Measurements from ENCODE around the gene MYL11.
A peak's percentile ranks its signal among the peaks of the same experiment; 100 is the strongest.
"Not testable (repeated sequence)": the region's sequence is repeated elsewhere in the genome, so short reads cannot be mapped to it uniquely, and the experiment has no call there.

The MYL11 gene

DNA sequence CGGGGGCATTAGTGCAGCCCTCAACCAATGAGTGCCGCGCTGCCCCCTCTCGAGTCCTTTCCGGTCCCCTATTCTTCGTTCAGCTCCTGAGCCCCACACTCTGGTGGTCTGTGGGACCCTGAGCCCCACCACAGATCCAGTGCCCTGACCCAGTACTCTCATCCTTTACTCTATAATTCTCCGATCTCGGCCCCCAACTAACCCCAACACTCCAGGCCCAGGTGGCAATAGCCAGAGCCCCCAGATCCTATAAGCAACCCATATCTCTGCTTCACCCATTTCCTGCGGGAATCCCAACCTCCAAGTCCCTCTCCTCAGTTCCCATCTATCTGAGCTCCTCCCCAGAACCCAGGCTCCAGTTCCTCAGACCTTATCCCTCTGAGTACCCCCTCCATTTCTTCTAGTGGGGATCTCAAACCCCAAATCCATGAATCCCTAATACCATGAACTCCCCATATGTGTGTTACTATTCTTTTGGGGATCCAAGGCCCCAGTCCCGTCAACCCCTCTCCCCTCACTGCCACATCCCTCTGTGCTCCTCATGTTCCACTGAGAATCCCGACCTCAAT lies 3.3 kb upstream of the MYL11 start:
- DNase-seq: no peak

DNA sequence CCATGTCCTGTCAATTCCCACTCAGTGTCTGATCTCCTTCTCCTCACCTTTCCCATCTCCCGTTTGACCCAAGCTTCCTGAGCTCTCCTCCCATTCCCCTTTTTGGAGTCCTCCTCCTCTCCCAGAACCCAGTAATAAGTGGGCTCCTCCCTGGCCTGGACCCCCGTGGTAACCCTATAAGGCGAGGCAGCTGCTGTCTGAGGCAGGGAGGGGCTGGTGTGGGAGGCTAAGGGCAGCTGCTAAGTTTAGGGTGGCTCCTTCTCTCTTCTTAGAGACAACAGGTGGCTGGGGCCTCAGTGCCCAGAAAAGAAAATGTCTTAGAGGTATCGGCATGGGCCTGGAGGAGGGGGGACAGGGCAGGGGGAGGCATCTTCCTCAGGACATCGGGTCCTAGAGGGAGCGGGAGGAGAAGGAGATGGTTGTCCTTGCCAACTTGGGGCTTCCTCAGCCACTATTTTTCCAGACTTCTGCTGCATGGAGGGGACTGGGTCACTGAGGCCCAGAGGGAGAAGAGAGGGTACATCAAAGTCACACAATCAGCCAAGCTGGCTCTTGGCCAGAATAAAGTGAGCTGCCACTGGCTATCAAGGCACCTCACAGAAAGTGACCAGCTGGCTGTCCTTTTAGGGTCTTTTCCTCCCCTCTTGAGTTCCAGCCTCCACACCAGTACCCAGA lies 2.4 kb upstream of the MYL11 start:
- DNase-seq: no peak

DNA sequence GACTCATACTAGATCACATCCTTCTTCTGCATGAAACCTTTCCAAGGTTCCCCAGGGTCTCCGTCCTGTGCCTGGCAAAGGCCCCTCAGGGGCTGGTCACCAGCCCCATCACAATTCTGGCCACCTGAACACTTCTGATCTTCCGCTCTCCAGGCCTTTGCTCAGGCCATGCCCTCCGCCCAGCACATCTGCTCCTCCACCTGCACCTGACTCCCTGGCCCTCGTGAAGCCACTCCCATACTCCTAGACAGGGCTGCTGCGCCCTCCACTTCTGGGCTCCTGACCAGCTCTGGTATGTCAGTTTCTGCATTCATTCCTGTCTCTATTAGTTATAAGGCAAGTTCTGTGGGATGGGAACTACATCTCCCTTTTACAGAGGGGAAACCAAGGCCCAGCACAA lies 1.9 kb upstream of the MYL11 start:
- no peak for DNase-seq

DNA sequence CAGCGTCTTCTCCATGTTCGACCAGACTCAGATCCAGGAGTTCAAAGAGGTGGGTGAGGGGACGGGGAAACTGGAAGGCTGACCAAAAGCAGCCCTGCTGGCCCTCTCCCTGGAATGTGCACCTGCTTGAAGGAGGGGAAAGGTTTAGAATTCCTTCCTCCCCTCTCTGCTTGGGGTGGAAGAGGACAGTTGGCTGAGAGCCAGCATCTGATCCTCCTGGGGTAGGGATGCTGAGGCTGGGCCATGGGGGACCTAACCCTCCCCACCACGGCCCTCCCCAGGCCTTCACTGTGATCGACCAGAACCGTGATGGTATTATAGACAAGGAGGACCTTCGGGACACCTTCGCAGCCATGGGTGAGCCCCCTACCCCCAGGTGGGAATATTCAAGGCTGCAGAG lies 1.3 kb downstream of the MYL11 start:
- DNase-seq: no peak

DNA sequence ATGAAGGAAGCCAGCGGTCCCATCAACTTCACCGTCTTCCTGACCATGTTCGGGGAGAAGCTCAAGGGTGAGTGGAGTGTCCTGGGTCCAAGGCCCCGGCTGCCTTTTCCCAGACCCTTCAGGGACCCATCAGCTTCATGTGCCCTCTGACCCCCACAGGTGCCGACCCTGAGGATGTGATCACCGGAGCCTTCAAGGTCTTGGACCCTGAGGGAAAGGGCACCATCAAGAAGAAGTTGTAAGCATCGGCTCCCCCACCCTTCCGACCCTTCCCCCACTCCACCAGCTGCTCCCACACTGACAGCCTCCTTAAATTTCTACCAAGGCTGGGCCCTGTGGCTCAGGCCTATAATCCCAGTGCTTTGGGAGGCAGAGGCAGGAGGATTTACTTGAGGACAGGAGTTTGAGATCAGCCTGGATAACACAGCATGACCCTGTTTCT lies 1.9 kb downstream of the MYL11 start:
- DNase-seq: no peak

DNA sequence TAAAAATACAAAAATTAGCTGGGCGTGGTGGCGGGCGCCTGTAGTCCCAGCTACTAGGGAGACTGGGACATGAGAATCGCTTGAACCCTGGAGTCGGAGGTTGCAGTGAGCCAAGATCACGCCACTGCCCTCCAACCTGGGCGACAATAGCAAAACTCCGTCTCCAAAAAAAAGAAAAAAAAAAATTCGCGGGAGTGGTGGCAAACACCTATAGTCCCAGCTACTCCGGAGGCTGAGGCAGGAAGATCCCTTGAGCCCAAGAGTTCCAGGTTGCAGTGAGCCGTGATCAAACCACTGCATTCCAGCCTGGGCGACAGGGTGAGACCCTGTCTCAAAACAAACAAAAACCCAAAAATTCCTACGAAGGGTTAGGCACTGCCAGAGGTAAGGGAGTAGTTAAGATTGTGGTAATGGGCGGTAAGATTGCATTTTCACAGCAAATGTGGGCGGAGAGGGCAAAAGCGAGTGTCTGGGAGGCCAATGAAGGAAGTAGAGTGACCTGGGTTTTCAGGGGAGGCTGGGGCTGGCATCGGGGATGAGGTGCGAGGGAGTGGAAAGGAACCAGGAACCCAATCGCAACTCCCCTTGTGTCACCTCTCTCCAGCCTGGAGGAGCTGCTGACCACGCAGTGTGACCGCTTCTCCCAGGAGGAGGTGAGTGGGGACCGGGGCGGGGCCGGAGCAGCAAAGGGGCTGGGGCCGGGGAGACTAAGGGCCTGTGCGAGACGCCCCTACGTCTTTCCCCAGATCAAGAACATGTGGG lies 2.6 kb downstream of the MYL11 start:
- DNase-seq: no peak

DNA sequence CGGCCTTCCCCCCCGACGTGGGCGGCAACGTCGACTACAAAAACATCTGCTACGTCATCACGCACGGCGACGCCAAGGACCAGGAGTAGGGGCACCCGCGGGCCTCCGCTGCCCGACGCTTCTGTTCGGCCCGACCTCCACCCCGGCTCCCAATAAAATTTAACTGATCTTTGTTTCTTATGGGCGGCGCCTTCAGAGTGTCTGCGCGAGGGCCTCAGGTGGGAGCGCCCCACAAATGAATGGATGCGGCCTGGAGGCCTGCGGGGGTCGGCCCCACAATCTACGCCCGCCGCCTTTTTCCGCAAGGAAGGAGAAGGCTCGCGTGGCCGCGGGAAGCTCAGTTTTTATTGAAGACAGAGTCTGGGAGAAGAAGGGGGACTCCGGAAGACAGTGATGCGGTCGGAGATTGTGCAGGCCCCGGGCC lies 3.2 kb downstream of the MYL11 start:
- peak in 1 of 2 experiments; percentile 69 for DNase-seq

DNA sequence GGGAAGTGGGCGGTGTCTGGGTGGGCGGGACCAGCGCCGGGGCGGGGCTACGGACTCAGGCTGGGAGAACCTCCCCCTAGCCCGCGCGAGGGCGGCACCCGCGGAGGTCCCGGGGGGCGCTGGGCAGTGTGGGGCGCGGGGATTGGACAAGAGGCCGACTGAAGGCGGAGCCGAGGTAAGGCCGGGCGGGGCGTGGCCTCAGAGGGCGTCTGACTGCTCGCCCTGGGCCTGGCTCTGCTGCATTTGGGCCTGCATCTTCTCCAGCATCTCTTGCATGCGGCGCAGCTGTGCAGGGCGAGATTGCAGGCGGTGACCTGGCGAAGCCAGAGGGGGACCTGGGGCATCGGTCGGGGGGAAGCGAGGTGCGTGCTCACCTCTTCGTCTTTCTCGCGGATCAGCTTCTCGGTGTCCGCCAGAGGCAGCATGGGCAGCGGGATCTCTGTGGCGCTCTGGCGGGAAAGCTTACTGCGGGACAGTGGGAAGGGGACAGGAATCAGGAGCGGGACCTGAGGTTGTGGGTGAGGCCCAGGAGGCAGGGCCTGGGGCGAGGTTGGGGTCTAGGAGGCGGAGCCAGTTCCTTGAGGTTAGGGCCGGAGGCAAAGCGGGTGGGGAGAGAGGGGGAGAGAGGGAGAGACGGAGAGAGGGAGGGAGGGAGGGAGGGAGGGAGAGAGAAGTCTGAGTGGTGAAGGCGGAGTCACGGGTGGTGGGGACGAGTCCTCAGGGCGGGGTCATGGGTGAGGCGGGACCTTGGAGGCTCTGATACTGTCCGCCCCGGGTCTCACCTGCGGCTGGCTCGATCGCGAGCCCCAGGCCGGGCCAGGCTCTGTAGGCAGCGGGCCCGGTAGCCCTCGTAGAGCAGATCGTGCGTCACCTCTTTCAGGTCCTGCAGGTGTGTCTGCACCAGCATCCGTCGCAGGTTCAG lies 3.9 kb downstream of the MYL11 start:
- peak; percentile 91 to 96 for DNase-seq

DNA sequence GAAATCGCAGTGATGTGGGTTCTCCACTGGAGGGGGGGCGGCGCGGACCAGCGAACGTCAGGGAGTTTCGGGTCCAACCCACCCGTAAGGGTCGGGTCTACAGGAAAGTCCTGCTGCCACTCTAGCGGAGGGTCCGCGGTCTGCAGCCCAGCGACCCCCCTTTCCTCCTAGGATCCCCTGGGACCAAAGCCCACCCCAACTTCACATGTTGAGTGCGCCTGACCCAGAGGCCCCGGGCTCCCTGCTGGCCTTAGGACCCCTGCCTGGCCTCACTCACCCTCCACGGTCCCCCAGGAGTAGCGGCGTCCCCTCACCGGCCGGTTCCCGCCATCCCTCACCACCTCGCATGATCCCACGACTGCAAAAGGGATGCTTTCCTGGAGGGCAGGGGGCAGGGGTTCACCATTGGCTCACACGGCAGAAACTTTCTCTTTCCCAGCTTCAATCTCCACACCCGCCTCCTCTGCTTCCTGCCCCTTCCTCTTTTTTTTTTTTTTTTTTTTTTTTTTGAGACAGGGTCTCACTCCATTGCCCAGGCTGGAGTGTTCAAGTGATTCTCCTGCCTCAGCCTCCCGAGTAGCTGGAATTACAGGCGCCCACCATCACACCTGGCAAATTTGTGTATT lies 4.7 kb downstream of the MYL11 start:
- DNase-seq: no peak

DNA sequence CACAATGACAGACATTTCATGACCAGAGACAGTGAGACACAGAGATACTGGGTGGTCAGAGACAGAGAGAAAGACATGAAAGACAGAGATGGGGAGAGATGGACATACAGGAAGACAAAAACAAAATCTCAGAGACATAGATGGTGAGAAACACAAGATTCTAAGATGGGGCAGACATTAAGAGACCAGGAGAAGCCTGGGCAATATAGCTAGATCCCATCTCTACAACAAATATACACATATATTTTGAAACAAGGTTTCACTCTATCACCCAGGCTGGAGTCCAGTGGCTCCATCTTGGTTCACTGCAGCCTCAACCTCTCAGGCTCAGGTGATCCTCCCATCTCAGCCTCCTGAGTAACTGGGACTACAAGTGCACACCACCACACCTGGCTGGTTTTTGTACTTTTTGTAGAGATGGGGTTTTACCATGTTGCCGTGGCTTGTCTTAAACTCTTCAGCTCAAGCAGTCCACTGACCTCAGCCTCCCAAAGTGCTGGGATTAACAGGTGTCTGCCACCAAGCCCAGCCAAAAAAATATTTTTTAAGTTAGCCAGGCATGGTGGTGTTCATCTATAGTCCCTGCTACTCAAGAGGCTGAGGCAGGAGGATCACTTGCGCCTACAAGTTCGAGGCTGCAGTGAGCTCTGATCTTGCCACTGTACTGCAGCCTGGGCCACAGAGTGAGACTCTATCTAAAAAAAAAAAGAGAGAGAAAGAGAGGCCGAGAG lies 5.6 kb downstream of the MYL11 start:
- no peak for DNase-seq

DNA sequence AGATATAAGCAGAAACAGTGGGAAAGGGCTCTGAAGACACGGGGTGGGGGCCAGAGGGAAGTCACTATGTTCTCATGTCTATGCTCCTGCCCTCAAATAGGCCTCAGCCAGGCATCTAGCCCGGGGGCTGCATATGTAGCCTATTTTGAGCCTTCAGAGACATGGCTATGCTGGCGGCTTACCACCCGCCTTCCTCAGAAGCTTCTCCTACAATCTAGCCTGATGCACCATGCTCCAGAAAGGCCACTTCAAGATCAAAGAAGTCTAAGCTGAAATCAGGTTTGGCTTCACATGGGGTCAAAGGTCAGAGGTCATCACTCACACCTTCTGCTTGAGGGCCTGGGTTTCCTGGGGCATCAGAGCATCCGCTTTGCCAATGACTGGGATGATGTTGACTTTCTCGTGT lies 6.2 kb downstream of the MYL11 start:
- no peak for DNase-seq

DNA sequence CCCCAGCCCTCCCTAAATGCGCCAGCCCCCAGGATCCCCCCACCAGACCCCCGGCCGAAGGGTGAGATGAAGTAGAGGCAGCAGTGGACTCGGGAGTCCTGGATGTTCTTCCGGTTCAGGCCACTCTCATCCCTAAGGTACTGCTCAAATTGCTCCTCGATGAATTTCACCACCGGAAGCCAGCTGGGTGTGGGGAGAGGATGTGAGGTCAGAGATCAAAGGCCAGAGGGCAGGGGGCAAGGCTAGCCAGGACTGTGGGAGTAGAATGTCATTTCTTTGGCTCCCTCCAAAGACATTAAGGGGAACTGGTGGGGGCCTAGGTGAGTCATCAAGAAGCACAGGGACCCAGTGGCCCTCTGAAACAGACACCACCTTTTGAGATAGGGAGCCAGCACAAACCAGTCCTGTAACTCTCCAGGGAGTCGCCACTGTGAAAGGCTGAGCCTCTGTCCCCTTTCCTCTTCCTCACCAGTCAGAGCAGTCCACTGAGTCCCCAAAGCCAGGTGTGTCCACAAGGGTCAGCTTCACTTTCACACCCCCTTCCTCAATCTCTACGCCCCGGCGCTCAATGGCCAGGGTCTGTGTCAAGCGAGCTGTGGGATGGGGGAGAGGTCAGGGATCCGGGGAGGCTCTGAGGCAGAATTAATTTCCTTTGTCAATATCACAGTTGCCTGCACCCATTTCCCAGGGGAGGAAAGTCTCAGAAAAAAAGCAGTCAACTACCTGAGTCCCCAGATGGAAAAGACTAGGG lies 6.9 kb downstream of the MYL11 start:
- no peak for DNase-seq

DNA sequence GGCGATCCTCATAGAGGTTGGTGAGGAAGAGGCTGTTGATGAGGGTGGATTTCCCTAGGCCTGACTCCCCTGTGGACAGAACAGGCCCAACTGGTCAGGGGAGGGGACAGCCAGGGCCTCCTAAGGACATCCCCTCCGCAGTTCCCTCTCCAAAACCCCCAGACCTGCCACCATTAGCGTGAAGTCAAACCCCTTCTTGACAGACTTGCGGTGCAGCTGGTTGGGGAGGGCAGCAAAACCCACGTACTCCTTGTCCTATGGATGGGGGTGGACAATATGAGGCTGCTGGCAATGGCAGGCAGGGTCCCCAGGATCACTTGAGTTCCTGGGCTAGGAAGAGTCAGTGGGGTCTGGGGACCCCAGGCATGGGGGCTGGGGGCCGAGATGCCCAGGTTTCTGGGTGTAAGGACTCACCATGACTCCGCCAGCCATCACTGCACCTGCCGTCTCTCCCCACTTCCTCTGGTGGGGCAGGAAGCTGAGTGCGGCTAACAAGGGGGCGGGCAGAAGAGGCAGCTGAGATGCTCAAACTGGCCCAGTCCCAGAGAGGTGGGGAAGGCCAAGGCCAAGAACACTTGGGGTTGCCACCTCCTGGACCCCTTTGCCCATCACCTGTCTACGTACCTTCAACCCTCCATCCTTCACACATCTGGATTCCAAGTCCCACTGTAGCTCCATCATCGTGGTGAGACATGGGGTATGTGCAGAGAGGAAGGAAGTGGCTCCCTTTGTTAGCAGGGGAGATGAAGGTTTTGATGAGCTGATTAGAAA lies 7.7 kb downstream of the MYL11 start, which contains the start of gene SEPTIN1:
Gene SEPTIN1, minus strand, starts transcription at position 451 of the 771 bp plus-strand sequence. Its CDS starts 19 bp downstream, at position 432.
- no peak for DNase-seq

DNA sequence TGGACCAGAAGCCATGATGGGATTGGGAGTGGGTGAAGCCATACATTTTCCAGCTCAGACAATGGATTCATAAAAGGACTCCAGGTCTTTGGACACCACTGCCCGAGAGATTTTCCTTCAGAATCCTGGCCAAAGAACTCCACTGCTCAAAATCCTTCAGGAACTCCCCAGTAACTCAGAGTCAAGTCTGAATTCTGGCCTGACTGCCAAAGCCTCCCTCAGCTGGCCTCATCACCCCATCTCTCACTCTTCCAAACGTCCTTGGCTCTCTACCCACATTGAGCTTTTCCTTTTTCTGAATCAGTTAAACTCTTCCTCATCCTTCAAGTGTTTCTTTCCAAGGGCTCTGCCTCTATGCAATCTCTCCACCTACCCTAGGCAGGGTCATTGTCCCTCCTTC lies 8.9 kb downstream of the MYL11 start:
- no peak for DNase-seq

DNA sequence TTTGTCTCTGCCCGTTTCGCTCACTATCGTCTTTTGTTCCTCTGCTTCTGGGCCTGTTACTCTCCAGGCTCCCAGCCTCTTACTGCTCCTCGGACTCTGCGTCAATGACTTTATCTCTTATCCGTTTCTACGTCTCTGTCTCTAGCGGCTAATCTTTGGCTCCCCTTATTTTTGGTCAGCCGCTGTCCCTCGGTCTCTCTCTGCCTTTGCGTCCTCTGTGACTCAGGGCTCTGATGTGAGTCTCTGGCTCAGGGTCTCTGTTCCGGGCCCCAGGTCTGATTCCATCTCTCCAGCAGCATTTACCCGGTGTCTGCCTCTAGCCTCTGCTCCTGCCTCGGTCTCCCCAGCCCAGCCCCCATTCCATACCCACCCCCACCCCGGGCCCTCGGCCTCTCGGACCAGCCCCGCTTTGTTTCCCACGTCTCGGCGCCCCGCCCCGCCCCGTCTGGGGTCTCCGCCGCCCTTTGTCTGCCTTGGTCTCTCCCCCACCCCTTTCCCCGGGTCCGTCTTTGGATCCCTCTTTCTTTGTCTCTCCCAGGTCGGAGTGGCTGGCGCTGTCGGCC lies 20.1 kb downstream of the MYL11 start:
- DNase-seq: no peak

DNA sequence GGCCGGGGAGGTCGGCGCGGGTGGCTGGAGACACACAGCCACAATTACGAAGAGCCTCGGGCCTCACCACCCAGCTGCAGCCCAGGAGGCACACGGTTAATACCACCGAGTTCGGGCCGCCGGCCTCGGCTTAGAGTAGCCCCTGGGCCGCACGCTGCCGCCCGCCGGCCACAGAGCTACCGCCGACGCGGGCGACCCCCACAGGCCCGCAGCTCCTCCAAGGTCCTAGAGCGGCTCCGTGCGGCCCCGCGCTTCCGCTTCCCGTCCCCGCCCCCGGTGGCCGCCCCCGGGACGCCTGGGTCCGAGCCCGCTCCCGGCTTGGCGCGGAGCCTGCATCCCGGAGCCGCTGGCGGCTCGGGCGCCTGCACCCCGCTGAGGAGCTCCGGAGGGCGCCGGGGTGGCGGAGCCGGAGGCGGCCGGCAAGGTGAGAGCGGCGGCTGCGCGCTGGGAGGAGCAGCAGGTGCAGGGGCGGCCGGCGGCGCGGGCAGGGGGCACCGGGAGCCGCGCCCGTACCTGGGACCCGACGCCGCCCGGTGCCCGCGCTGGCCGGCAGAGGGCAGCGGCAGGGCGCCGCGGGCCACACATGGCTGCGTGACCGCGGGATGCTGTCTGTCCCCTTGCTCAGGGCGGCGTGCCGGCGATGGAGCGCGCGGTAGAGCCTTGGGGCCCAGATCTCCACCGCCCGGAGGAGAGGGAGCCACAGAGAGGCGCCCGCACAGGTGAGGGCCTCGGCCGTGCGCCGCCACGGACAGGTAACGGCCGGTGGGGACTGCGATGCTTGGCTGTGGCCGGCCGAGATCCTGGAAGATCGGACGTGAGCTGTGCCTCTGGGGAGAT lies 20.8 kb downstream of the MYL11 start, which contains the start of gene ZNF48:
Gene ZNF48, plus strand, starts transcription at position 266 of the 837 bp plus-strand sequence. Its CDS starts 375 bp downstream, at position 641.
- DNase-seq: peak in 1 of 2 experiments; percentile 68

DNA sequence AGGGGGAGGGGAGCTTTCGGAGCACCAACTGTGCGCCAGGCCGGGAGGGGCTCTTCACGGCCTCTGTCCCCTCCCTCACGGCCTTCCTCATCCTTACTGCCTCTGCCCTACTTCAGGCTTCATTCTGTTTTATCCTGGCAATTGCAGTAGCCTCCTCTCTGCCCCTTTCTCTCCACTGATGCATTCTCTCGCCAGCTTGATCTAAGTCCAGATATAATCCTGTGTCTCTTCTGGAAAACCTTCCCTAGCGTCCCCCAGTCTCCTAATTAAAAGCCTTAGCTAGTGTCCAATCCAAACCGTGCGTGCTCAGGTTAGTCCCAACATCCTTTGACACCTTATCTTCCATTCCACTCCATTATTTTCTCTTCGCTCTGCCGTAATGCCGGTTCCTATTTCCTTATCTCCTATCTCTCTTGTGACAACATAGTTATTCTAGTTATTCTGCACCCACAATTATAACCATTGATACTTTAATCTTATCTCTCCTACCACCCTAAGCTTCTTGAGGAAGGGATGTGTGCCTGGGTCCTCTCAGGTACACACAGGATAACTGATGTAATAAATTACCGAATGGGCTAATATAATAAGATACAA lies 21.5 kb downstream of the MYL11 start:
- DNase-seq: no peak

DNA sequence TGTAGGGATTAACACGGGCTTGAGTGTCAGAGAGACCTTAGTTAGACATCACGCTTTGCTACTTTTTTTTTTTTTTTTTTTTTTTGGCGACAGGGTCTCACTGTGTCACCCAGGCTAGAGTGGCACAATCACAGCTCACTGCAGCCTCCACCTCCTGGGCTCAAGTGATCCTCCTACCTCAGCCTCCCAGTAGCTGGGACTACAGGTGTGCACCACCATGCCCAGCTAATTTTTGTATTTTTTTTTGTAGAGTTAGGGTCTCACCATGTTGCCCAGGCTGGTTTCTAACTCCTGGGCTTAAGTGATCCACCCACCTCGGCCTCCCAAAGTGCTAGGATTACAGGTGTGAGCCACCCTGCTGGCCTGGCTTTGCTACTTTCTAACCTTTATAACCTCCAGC lies 22.0 kb downstream of the MYL11 start:
- not testable (repeated sequence) for DNase-seq
